Naive thymus-derived CD8-positive, alpha-beta T cell (primary cell): ENCODE results near the gene ARHGEF6. TPM values are rescaled to one million over a fixed set of nuclear protein-coding genes. Genes with fewer than 3 reads are reported as not detected.
A peak's percentile ranks its signal among the peaks of the same experiment; 100 is the strongest.
"Not testable (repeated sequence)": the region's sequence is repeated elsewhere in the genome, so short reads cannot be mapped to it uniquely, and the experiment has no call there.

Experiments
- ATAC-seq, 2 donors: fragments of 150-1000 bp; cut with Tn5 transposase in 1 of 2; sonication (Bioruptor Pico), chemical (Tn5 transposase) in 1 of 2; 1 replicate in 1 of 2; 2 replicates in 1 of 2; pipeline ENCODE4 v1.10.0; 2021; ENCODE audit warnings: mild to moderate bottlenecking in 2 of 2, moderate library complexity in 2 of 2
- POLR2A ChIA-PET: fragments of 350-600 bp; sonication (Branson Sonifier 250); formaldehyde crosslinking; loops from one replicate; lab custom pipeline; 2021; ENCODE audit warnings: antibody characterized with exemption; lab: Charles Lee
- DNase-seq, 10 donors: peaks; one replicate each; pipeline versions ENCODE4 v3.0.0 to v3.0.0-alpha.2; 2020 to 2022
- H3K27ac Mint-ChIP-seq, 10 donors: one replicate each; pipeline ENCODE4 v1.8.0; 2020 to 2022; ENCODE audit warnings: mild to moderate bottlenecking in 10 of 10, mixed read lengths in 10 of 10, moderate library complexity in 4 of 10, inconsistent platforms in 1 of 10
- H3K27me3 Mint-ChIP-seq, 5 donors: one replicate each; pipeline ENCODE4 v1.8.0; 2021 to 2022; ENCODE audit warnings: mixed read lengths in 5 of 5
- H3K36me3 Mint-ChIP-seq, 3 donors: one replicate each; pipeline ENCODE4 v1.8.0; 2020 to 2022; ENCODE audit warnings: mixed read lengths in 3 of 3, mild to moderate bottlenecking in 2 of 3, inconsistent platforms in 1 of 3
- H3K4me1 Mint-ChIP-seq, 4 donors: one replicate each; pipeline ENCODE4 v1.8.0; 2021 to 2022; ENCODE audit warnings: mixed read lengths in 4 of 4
- H3K4me3 Mint-ChIP-seq, 10 donors: one replicate each; pipeline ENCODE4 v1.8.0; 2020 to 2022; ENCODE audit warnings: mild to moderate bottlenecking in 10 of 10, mixed read lengths in 10 of 10, moderate library complexity in 6 of 10, inconsistent platforms in 1 of 10
- H3K9me3 Mint-ChIP-seq, 9 donors: one replicate each; pipeline ENCODE4 v1.8.0; 2020 to 2022; ENCODE audit warnings: mixed read lengths in 9 of 9, mild to moderate bottlenecking in 3 of 9, inconsistent platforms in 1 of 9, moderate library complexity in 1 of 9
- polyA plus RNA-seq, 3 donors: library from polyadenylated mRNA; unstranded; fragments of 300-500 nt; fragmentation: Illumina TruSeq; gene quantifications; one replicate each; pipeline ENCODE4 v1.2.3, GENCODE V29; 2021
- total RNA-seq, 8 experiments: library from RNA in 2 of 8; stranded (reverse) in 2 of 8; gene quantifications; one replicate each; pipeline ENCODE4 v1.2.3 and lab custom pipeline; 2021 to 2026

The ARHGEF6 gene
- total RNA-seq (10 to 100 TPM; 75.0 to 82.0 TPM), polyA plus RNA-seq (10 to 100 TPM; 69.8 to 76.4 (median 75.4) TPM), total RNA-seq (lab: John Stamatoyannopoulos, UW) (86.6 to 267 (median 241) reads per million in 6 experiments)

GRCh38 chrX:136780763-136781162 lies at the start of gene ARHGEF6:
ARHGEF6 (minus strand) TSS chrX:136780932; CDS start chrX:136780882, 50 bp downstream.
- Mint-ChIP-seq H3K4me3 (peak within 1 kb of the TSS; percentile 89 to 96 (median 94)), H3K27ac (peak within 1 kb of the TSS; percentile 88 to 100 (median 94)), H3K36me3 (peaks cover 0 to 18% (median 0%) of the 10 kb centered on the region in 3 donors), H3K4me1 (peaks cover 25 to 69% (median 60%) of the 10 kb centered on the region in 4 donors), H3K9me3 (no peaks in the 10 kb centered on the region), H3K27me3 (no peaks in the 10 kb centered on the region)
- peak; percentile 75 for ATAC-seq
- POLR2A ChIA-PET = interaction anchor here (0.6 to 3.9 kb wide), 3 partner anchors 13 to 99 kb away, joined by 3 to 38 read pairs (median 23); partner anchors contain the start of gene RBMX
- peak in 4 of 10 donors; percentile 10 to 48 (median 32) for DNase-seq

- no peaks in the 10 kb centered on the region for H3K27me3 Mint-ChIP-seq
- H3K9me3 Mint-ChIP-seq = no peaks in the 10 kb centered on the region
- H3K36me3 Mint-ChIP-seq = peaks cover 1 to 7% (median 5%) of the 10 kb centered on the region in 3 donors
- H3K4me3 Mint-ChIP-seq = no peak overlapping the region
- no peak for DNase-seq
- H3K27ac Mint-ChIP-seq = no peak overlapping the region
- no peak for ATAC-seq
- peaks cover 0 to 2% (median 0%) of the 10 kb centered on the region in 4 donors for H3K4me1 Mint-ChIP-seq
- POLR2A ChIA-PET = no interaction called here
Measured at GRCh38 chrX:136829413-136829812, 48.7 kb upstream of the ARHGEF6 start.

DNA sequence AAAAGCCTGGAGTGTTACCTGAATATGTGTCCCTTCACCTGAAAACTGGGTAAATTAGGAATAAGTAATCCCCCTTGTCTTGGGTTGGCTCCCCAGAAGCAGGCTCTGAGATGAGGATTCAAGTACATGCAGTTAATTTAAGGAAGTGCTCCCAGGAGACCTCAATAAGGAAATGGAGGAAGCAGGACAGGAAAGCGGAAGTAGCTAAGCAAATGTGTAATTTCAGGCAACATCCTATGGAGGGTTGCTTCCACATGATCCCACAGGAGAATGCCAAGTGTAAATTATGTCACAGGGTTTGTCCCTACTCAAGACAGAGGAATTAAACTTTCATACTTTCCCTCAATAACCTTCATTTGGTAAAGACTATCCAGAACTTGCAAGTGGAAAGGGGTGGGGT lies 48.1 kb upstream of the ARHGEF6 start:
- POLR2A ChIA-PET = no interaction called here

GRCh38 chrX:136827026-136827425 lies 46.3 kb upstream of the ARHGEF6 start:
- POLR2A ChIA-PET = no interaction called here
- Mint-ChIP-seq H3K36me3 (peaks cover 1 to 7% (median 5%) of the 10 kb centered on the region in 3 donors), H3K4me1 (peaks cover 0 to 2% (median 0%) of the 10 kb centered on the region in 4 donors), H3K9me3 (no peaks in the 10 kb centered on the region), H3K4me3 (no peak overlapping the region), H3K27me3 (no peaks in the 10 kb centered on the region), H3K27ac (no peak overlapping the region)
- ATAC-seq = no peak
- DNase-seq = no peak

More for the DNA sequence above, 48.1 kb upstream of the ARHGEF6 start:
- Mint-ChIP-seq H3K27ac (no peak overlapping the region), H3K9me3 (no peaks in the 10 kb centered on the region), H3K4me1 (peaks cover 0 to 2% (median 0%) of the 10 kb centered on the region in 4 donors), H3K27me3 (no peaks in the 10 kb centered on the region), H3K36me3 (peaks cover 1 to 7% (median 5%) of the 10 kb centered on the region in 3 donors), H3K4me3 (no peak overlapping the region)
- ATAC-seq (no peak), DNase-seq (no peak)

DNA sequence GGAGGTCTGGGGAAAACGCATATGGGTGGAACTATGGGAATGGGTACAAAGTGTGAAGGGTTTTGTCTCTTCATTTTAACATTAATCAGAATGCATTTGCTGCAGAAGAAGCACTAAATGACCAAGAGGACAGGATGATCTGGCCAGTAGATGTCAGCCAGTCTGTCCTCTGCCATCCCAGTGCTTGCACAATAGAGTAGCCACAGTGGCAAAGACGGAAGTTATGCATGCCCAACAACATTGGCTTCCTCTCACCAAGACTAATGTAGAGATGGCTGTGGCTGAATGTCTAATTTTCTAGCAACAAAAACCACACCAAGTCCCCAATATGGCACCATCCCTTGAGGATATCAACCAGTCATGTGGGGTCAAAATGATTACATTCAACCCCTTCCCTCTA lies 45.0 kb upstream of the ARHGEF6 start:
- Mint-ChIP-seq H3K9me3 (no peaks in the 10 kb centered on the region), H3K4me1 (peaks cover 0 to 2% (median 0%) of the 10 kb centered on the region in 4 donors), H3K36me3 (peaks cover 3 to 12% (median 5%) of the 10 kb centered on the region in 3 donors), H3K27ac (no peak overlapping the region), H3K27me3 (no peaks in the 10 kb centered on the region), H3K4me3 (no peak overlapping the region)
- ATAC-seq (no peak), DNase-seq (no peak)
- POLR2A ChIA-PET = no interaction called here

DNA sequence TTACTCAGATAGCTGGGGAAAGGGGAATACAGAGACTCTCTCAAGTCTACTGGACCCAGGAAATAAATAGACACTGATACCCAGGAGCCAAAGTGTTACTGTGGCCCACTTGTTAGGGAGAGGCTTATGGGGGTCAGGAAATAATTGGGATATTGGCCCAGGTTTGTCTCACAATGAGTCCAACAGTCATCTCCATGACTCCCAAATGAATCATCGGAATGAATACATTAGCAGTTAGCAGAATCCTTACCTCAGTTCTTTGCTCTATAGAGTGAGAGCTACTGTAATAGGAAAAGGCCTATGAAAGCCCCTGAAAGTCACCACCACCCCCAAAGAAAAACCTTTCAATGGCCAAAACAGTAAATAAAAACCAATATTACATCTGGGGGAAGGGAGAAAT lies 42.4 kb upstream of the ARHGEF6 start:
- H3K9me3 Mint-ChIP-seq = no peaks in the 10 kb centered on the region
- H3K27ac Mint-ChIP-seq = no peak overlapping the region
- H3K36me3 Mint-ChIP-seq = peaks cover 0 to 28% (median 13%) of the 10 kb centered on the region in 3 donors
- no peak for ATAC-seq
- no peak for DNase-seq
- no peak overlapping the region for H3K4me3 Mint-ChIP-seq
- POLR2A ChIA-PET = no interaction called here
- no peaks in the 10 kb centered on the region for H3K27me3 Mint-ChIP-seq
- H3K4me1 Mint-ChIP-seq = peaks cover 0 to 2% (median 0%) of the 10 kb centered on the region in 4 donors

DNA sequence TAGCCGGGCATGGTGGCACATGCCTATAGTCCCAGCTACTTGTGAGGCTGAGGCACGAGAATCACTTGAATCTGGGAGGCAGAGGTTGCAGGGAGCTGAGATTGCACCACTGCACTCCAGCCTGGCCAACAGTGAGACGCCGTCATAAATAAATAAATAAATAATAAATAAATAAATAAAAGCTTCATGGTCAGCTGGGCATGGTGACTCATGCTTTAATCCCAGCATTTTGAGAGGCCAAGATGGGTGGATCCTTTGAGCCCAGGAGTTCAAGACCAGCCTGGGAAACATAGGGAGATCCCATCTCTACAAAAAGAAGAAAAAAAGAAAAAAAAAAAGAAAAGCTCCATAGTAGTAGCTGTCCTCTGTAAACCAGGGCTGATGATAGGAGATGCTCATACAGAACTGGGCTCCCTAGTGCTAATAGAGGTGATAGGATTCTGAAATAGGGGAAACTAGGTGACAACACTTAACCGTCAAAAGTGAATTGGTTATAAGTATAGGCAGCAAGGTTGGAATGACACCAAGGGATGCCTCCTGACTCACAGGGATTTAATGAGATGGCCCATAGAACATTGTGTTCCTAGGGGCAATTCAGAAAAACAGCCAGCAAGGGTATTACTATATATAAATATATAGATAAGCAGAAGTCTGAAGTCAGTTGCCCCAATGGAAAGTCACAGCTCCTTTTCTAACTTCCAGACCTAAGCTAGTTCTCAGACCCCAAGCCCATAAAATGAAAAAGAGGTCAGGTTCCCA lies 41.8 kb upstream of the ARHGEF6 start:
- ATAC-seq (no peak), DNase-seq (no peak)
- H3K4me1 Mint-ChIP-seq = peaks cover 0 to 2% (median 0%) of the 10 kb centered on the region in 4 donors
- no peaks in the 10 kb centered on the region for H3K27me3 Mint-ChIP-seq
- no peak overlapping the region for H3K4me3 Mint-ChIP-seq
- peaks cover 0 to 25% (median 13%) of the 10 kb centered on the region in 3 donors for H3K36me3 Mint-ChIP-seq
- H3K27ac Mint-ChIP-seq = no peak overlapping the region
- POLR2A ChIA-PET = no interaction called here
- H3K9me3 Mint-ChIP-seq = no peaks in the 10 kb centered on the region

GRCh38 chrX:136819756-136820155 lies 39.0 kb upstream of the ARHGEF6 start:
- POLR2A ChIA-PET, DNase-seq, H3K9me3 Mint-ChIP-seq, ATAC-seq, H3K4me1 Mint-ChIP-seq, H3K27ac Mint-ChIP-seq, H3K4me3 Mint-ChIP-seq, H3K27me3 Mint-ChIP-seq: not testable (repeated sequence)
- peaks cover 0 to 21% (median 12%) of the 10 kb centered on the region in 3 donors for H3K36me3 Mint-ChIP-seq

DNA sequence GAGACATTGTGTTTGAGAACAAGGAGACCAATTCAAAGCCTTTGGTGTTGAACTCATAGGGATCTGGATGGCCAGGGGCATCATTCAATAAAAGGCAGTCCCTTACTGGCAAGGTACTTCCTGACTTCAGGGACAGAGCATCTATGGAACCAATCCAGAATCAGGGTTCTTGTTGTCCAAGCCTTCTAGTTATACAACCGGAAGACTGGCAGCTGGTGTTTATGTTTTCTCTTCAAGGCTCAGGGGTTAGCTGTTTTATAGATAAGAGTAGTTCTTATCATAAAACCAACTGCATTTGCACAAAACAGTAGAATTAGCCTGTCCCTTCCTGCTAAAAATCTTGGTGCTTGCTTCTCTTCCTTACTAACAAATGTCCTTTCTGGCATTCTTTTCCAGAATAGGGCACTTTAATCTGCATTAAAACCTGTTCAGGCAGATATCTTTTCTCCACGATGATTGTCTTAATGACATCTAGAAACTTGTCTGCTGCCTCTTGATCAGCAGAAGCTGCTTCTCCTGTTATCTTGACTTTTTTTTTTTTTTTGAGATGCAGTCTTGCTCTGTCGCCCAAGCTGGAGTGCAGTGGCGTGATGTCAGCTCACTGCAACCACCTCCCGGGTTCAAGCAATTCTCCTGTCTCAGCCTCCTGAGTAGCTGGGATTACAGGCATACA lies 38.4 kb upstream of the ARHGEF6 start:
- no peak for DNase-seq
- Mint-ChIP-seq H3K9me3 (no peaks in the 10 kb centered on the region), H3K27me3 (no peaks in the 10 kb centered on the region), H3K4me3 (no peak overlapping the region), H3K4me1 (no peaks in the 10 kb centered on the region), H3K36me3 (peaks cover 0 to 21% (median 12%) of the 10 kb centered on the region in 3 donors), H3K27ac (no peak overlapping the region)
- ATAC-seq = no peak
- POLR2A ChIA-PET = no interaction called here

DNA sequence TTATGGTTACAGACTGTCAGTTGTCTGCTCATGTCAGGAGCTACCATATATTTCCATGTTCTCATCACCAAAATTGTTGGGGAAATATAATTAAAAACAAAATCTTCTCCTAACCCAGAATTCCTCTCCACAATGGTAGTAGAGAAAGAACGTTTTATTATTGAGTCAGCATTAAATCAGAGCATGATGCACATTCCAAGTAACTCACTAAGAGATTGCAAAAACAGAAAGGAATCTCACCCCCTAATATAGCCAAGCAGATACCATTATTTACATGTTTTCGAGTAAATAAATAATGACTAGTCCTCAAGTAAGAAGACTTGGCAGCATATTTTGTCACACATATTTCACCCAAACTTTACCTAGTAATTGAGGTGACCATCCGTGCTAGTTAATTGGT lies 36.2 kb upstream of the ARHGEF6 start:
- Mint-ChIP-seq H3K27me3 (no peaks in the 10 kb centered on the region), H3K9me3 (no peaks in the 10 kb centered on the region), H3K36me3 (peaks cover 0 to 21% (median 12%) of the 10 kb centered on the region in 3 donors), H3K27ac (no peak overlapping the region), H3K4me1 (peaks cover 0 to 2% (median 0%) of the 10 kb centered on the region in 4 donors), H3K4me3 (no peak overlapping the region)
- ATAC-seq (no peak), DNase-seq (no peak)
- POLR2A ChIA-PET = no interaction called here

DNA sequence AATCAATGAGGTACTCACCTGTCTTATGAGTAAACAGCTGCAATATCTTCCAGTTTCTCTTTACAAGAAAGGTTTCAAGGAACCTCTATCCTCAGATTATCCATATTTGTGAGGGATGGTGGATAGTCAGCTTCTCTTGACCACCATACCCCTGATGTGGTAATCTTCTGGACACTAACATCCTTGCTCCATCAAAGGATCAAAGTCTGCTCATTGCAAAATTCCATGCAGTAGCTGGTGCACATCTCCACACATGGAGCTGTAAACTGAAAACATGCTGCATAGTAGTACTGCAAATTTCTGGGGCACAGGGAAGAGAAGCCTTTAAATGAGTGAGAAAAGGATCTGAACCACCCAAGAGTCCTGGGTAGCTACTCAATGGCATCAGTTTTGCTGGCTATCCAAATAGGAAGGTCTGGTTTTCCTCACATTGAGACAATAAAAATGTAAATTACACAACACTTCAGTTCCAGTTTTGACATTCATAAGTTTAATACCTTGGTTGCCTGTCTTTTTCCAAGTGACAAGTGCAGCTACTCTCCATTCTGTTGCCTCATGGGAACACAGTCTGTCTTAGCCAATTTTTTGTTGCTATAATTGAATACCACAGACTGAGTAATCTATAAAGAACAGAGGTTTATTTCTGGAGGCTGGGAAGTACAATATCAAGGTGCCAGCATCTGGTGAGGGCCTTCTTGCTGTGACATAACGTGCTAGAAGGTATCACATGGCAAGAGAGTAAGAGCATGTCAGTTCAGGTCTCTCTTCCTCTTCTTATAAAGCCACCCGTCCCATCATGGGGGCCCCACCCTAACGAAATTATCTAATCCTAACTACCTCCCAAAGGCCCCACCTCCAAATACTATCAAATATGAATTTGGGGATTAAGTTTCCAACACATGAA lies 34.4 kb upstream of the ARHGEF6 start:
- no peaks in the 10 kb centered on the region for H3K9me3 Mint-ChIP-seq

DNA sequence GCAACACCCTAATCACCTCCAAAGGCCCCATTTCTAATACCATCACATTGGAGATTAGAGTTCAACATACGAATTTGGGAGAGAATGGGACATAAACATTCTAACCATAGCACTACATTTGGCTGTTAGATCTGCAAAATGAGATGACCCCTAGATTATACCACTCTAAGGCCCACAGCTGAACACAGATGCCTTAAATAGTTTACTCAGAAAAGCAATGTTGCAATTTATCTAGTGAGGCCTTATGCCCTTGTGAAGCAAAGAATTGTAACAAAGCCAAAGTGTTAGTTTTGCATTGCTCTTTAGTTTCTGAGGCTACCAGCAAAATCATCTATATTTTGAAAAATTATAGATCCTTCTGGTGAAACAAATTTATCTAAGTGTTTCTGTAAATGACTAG lies 31.6 kb upstream of the ARHGEF6 start:
- H3K4me3 Mint-ChIP-seq = no peak overlapping the region
- no peaks in the 10 kb centered on the region for H3K9me3 Mint-ChIP-seq
- no peaks in the 10 kb centered on the region for H3K36me3 Mint-ChIP-seq
- POLR2A ChIA-PET = no interaction called here
- H3K27me3 Mint-ChIP-seq = no peaks in the 10 kb centered on the region
- ATAC-seq (no peak), DNase-seq (no peak)
- H3K27ac Mint-ChIP-seq = peak overlapping the region in 2 of 10 donors; percentile 75 to 84
- H3K4me1 Mint-ChIP-seq = peaks cover 5 to 9% (median 8%) of the 10 kb centered on the region in 4 donors

More for the DNA sequence above, 34.4 kb upstream of the ARHGEF6 start:
- Mint-ChIP-seq H3K27ac (peak overlapping the region in 1 of 10 donors; percentile 39), H3K4me1 (peaks cover 5 to 8% (median 6%) of the 10 kb centered on the region in 4 donors), H3K36me3 (peaks cover 0 to 14% (median 9%) of the 10 kb centered on the region in 3 donors), H3K27me3 (no peaks in the 10 kb centered on the region), H3K4me3 (no peak overlapping the region)
- POLR2A ChIA-PET = no interaction called here
- ATAC-seq (no peak), DNase-seq (no peak)
